B cell (primary cell): ENCODE results near the gene POU4F2. TPM values are rescaled to one million over a fixed set of nuclear protein-coding genes. Genes with fewer than 3 reads are reported as not detected.

ENCODE experiments used
- ATAC-seq: fragments of 200-7000 bp; cut with Tn5 transposase; one replicate; pipeline ENCODE4 v1.10.0; 2021; ENCODE audit warnings: low read depth, mild to moderate bottlenecking, moderate number of reproducible peaks, moderate library complexity
- CTCF ChIA-PET: fragments of 350-600 bp; sonication (Branson Sonifier 250); formaldehyde crosslinking; loops from one replicate; lab custom pipeline; 2021; ENCODE audit warnings: antibody characterized with exemption, inconsistent platforms; lab: Charles Lee
- POLR2A ChIA-PET: fragments of 350-600 bp; sonication (Branson Sonifier 250); formaldehyde crosslinking; loops from one replicate; lab custom pipeline; 2021; ENCODE audit warnings: antibody characterized with exemption; lab: Charles Lee
- DNase-seq: peaks from one replicate; pipeline ENCODE4 v3.0.0; 2013
- H2AFZ ChIP-seq: 2 replicates; pipeline ENCODE4 v1.6.1; 2012; ENCODE audit warnings: mild to moderate bottlenecking, low read depth, low read length; ENCODE audit not compliant: insufficient read depth, poor library complexity, severe bottlenecking
- H3K27ac ChIP-seq, 2 donors: 1 replicate in 1 of 2; 2 replicates in 1 of 2; pipeline ENCODE4 v1.5.1; 2012 to 2013; ENCODE audit warnings: low read length in 2 of 2, mild to moderate bottlenecking in 2 of 2, moderate library complexity in 1 of 2
- H3K27me3 ChIP-seq, 4 experiments: fragments of 200-600 bp in 1 of 4; sonication (generic) in 1 of 4; replicated peaks in 1 of 4; 1 replicate in 2 of 4; 2 replicates in 2 of 4; pipeline versions ENCODE4 v1.6.1 to v1.7.0; 2013 to 2016; ENCODE audit warnings: low read length in 3 of 4, mild to moderate bottlenecking in 2 of 4, mixed read lengths in 1 of 4, moderate library complexity in 1 of 4; ENCODE audit not compliant: insufficient read depth in 4 of 4, control insufficient read depth in 3 of 4; ENCODE audit errors: control extremely low read depth in 1 of 4
- H3K36me3 ChIP-seq, 2 experiments: replicated peaks in 1 of 2; 1 replicate in 1 of 2; 2 replicates in 1 of 2; pipeline versions ENCODE4 v1.6.1 to v1.7.1; 2013; ENCODE audit warnings: low read length in 1 of 2; ENCODE audit not compliant: insufficient read depth in 2 of 2, control insufficient read depth in 1 of 2; ENCODE audit errors: control extremely low read depth in 1 of 2, extremely low read depth in 1 of 2
- H3K4me1 ChIP-seq, 2 donors: fragments of 200-600 bp in 1 of 2; sonication (generic) in 1 of 2; 1 replicate in 1 of 2; 2 replicates in 1 of 2; pipeline versions ENCODE4 v1.5.1 to v1.6.1; 2013 to 2017; ENCODE audit warnings: low read length in 2 of 2; ENCODE audit not compliant: control insufficient read depth in 2 of 2, insufficient read depth in 2 of 2
- H3K4me2 ChIP-seq: replicated peaks from 2 replicates; pipeline ENCODE3; 2012; ENCODE audit warnings: mild to moderate bottlenecking, low read depth, low read length; ENCODE audit not compliant: poor library complexity, severe bottlenecking
- H3K4me3 ChIP-seq, 5 experiments: fragments of 200-600 bp in 1 of 5; sonication (generic) in 1 of 5; 1 replicate in 3 of 5; 2 replicates in 2 of 5; pipeline versions ENCODE4 v1.5.1 to v1.7.0; 2011 to 2016; ENCODE audit warnings: low read length in 4 of 5, mild to moderate bottlenecking in 4 of 5, low read depth in 2 of 5, control low read depth in 1 of 5, moderate library complexity in 1 of 5; ENCODE audit not compliant: insufficient read depth in 1 of 5; ENCODE audit errors: control extremely low read depth in 1 of 5, extremely low read depth in 1 of 5
- H3K79me2 ChIP-seq: fragments of 200-600 bp; sonication (generic); one replicate; pipeline ENCODE4 v1.6.0; 2016; ENCODE audit warnings: low read length; ENCODE audit not compliant: control insufficient read depth, insufficient read depth
- H3K9ac ChIP-seq: fragments of 200-600 bp; sonication (generic); 2 replicates; pipeline ENCODE4 v1.6.1; 2017; ENCODE audit warnings: mild to moderate bottlenecking, low read length, moderate library complexity
- H3K9me3 ChIP-seq, 3 donors: one replicate each; pipeline versions ENCODE4 v1.6.1 to v1.7.1; 2013; ENCODE audit warnings: low read length in 2 of 3; ENCODE audit not compliant: control insufficient read depth in 2 of 3, insufficient read depth in 1 of 3; ENCODE audit errors: control extremely low read depth in 1 of 3
- H4K20me1 ChIP-seq: 2 replicates; pipeline ENCODE4 v1.6.0; 2012; ENCODE audit warnings: mild to moderate bottlenecking, low read length; ENCODE audit not compliant: insufficient read depth, control insufficient read depth, poor library complexity, severe bottlenecking
- H3K27ac Mint-ChIP-seq: one replicate; pipeline ENCODE4 v1.8.0; 2021; ENCODE audit warnings: mixed read lengths
- H3K27me3 Mint-ChIP-seq: one replicate; pipeline ENCODE4 v1.8.0; 2021; ENCODE audit warnings: mixed read lengths
- H3K4me1 Mint-ChIP-seq: one replicate; pipeline ENCODE4 v1.8.0; 2021; ENCODE audit warnings: mixed read lengths
- H3K4me3 Mint-ChIP-seq: one replicate; pipeline ENCODE4 v1.8.0; 2021; ENCODE audit warnings: mixed read lengths
- H3K9me3 Mint-ChIP-seq: one replicate; pipeline ENCODE4 v1.8.0; 2022; ENCODE audit warnings: mixed read lengths; ENCODE audit not compliant: insufficient read depth
- CTCF ChIP-seq: fragments of 200-600 bp; IDR thresholded peaks from one replicate; pipeline ENCODE4 v1.8.0; 2022; ENCODE audit warnings: antibody characterized with exemption, mild to moderate bottlenecking
- EZH2 ChIP-seq: IDR thresholded peaks from 2 replicates; pipeline ENCODE4 v1.6.1; 2012; ENCODE audit warnings: borderline replicate concordance, low read depth, mild to moderate bottlenecking, moderate library complexity, low read length; ENCODE audit not compliant: insufficient read depth, poor library complexity, severe bottlenecking
- WGBS: methylation state at CpG from one replicate; pipeline ENCODE4 v1.1.5; 2013; ENCODE audit warnings: missing lambda C conversion rate; ENCODE audit not compliant: insufficient coverage; 5-methylcytosine and 5-hydroxymethylcytosine counted together
- intact Hi-C: fragments of 100-400 bp; cut with micrococcal nuclease; formaldehyde crosslinking; loops from one replicate; pipeline ENCODE4 v1.10.0; 2022
- polyA plus RNA-seq: library from polyadenylated mRNA; depleted of rRNA; stranded (reverse); fragments of >200 nt; gene quantifications from 2 replicates; pipeline ENCODE4 v1.2.3, GENCODE V29; 2012
- total RNA-seq, 2 donors: library from RNA; stranded (reverse); fragments of 120-200 nt in 1 of 2; gene quantifications; 1 replicate in 1 of 2; 2 replicates in 1 of 2; pipeline versions ENCODE4 v1.2.3 to v1.2.4, GENCODE V29; 2013 to 2022

POU4F2 gene
- total and polyA plus RNA-seq, 2 donors (not counting 1 experiment from before 2014, with no cell fraction given) = not detected

- POLR2A ChIA-PET = no interaction called here
- TF ChIP-seq CTCF = no peak
- TF ChIP-seq EZH2 = no peak
- Histone ChIP-seq H4K20me1 (no peaks in the 10 kb centered on the region), H3K9me3 (peaks cover 0 to 37% (median 2%) of the 10 kb centered on the region in 3 donors), H3K36me3 (no peaks in the 10 kb centered on the region), H3K79me2 (no peaks in the 10 kb centered on the region), H3K4me3 (no peak overlapping the region), H3K9ac (no peak overlapping the region), H3K4me1 (peaks cover 6 to 22% of the 10 kb centered on the region in 2 donors), H3K4me2 (peak overlapping the region; percentile 35), H2AFZ (no peak overlapping the region), H3K27ac (no peak overlapping the region), H3K27me3 (peaks cover 0 to 61% (median 46%) of the 10 kb centered on the region in 4 experiments)
- DNase-seq = no peak
- WGBS = 7% methylated on average over 33 of the region's 35 CpGs
- H3K4me3 Mint-ChIP-seq = peak overlapping the region; percentile 37
- CTCF ChIA-PET = no interaction called here
- H3K27ac Mint-ChIP-seq = no peak overlapping the region
- H3K9me3 Mint-ChIP-seq = no peaks in the 10 kb centered on the region
- peaks cover 77% of the 10 kb centered on the region for H3K27me3 Mint-ChIP-seq
- ATAC-seq = no peak
- intact Hi-C loops = no loop called here
- peaks cover 11% of the 10 kb centered on the region for H3K4me1 Mint-ChIP-seq
These were observed 916 bp upstream of the POU4F2 start for GRCh38 chr4:146637621-146638332.

GRCh38 chr4:146638333-146638785 lies 334 bp upstream of the POU4F2 start:
- POLR2A ChIA-PET = no interaction called here

More at GRCh38 chr4:146638333-146638785, 334 bp upstream of the POU4F2 start:
- no peak overlapping the region for H3K27ac Mint-ChIP-seq
- no peaks in the 10 kb centered on the region for H4K20me1 ChIP-seq
- CTCF ChIA-PET = no interaction called here
- peak overlapping the region; percentile 37 for H3K4me3 Mint-ChIP-seq
- H3K9me3 ChIP-seq = peaks cover 0 to 32% (median 2%) of the 10 kb centered on the region in 3 donors
- no peak overlapping the region for H3K9ac ChIP-seq
- DNase-seq (no peak), ATAC-seq (no peak)
- no peak overlapping the region for H3K4me3 ChIP-seq
- peaks cover 11% of the 10 kb centered on the region for H3K4me1 Mint-ChIP-seq
- no peak overlapping the region for H2AFZ ChIP-seq
- WGBS = 6% methylated on average over 34 of the region's 34 CpGs
- H3K27me3 ChIP-seq = peaks cover 0 to 59% (median 47%) of the 10 kb centered on the region in 4 experiments
- H3K36me3 ChIP-seq = no peaks in the 10 kb centered on the region
- no peaks in the 10 kb centered on the region for H3K9me3 Mint-ChIP-seq
- H3K27me3 Mint-ChIP-seq = peaks cover 77% of the 10 kb centered on the region
- peak overlapping the region; percentile 35 for H3K4me2 ChIP-seq
- TF ChIP-seq EZH2 (no peak), CTCF (no peak)
- peaks cover 6 to 22% of the 10 kb centered on the region in 2 donors for H3K4me1 ChIP-seq
- H3K27ac ChIP-seq = no peak overlapping the region
- intact Hi-C loops = no loop called here
- no peaks in the 10 kb centered on the region for H3K79me2 ChIP-seq
